Kidney capillary endothelial cell (primary cell): ENCODE results near the gene RIMKLB.
A peak's percentile ranks its signal among the peaks of the same experiment; 100 is the strongest.
"Not testable (repeated sequence)": the region's sequence is repeated elsewhere in the genome, so short reads cannot be mapped to it uniquely, and the experiment has no call there.

Source experiments
- DNase-seq: peaks from one replicate; pipeline ENCODE4 v3.0.0-alpha.2; 2018; ENCODE audit warnings: low spot score

Gene RIMKLB

GRCh38 chr12:8779862-8780261, 82.1 kb downstream of the RIMKLB start:
- DNase-seq = no peak

- DNase-seq = peak; percentile 16
These were observed 82.6 kb downstream of the RIMKLB start for GRCh38 chr12:8780389-8780788.

GRCh38 chr12:8781381-8782127, 83.8 kb downstream of the RIMKLB start:
- DNase-seq = no peak

GRCh38 chr12:8784290-8784888, 86.6 kb downstream of the RIMKLB start:
- DNase-seq = no peak

GRCh38 chr12:8785499-8785898, 87.7 kb downstream of the RIMKLB start:
- no peak for DNase-seq

- DNase-seq = not testable (repeated sequence)
These were observed 89.4 kb downstream of the RIMKLB start for GRCh38 chr12:8787206-8787605.

- not testable (repeated sequence) for DNase-seq
These were observed 90.9 kb downstream of the RIMKLB start for GRCh38 chr12:8788706-8789105.

GRCh38 chr12:8789341-8790013, 91.7 kb downstream of the RIMKLB start:
- not testable (repeated sequence) for DNase-seq

GRCh38 chr12:8793226-8793625, 95.4 kb downstream of the RIMKLB start:
- DNase-seq = not testable (repeated sequence)

GRCh38 chr12:8794611-8795010, 96.8 kb downstream of the RIMKLB start:
- not testable (repeated sequence) for DNase-seq

- no peak for DNase-seq
These were observed 99.2 kb downstream of the RIMKLB start for GRCh38 chr12:8796831-8797626.

- not testable (repeated sequence) for DNase-seq
These were observed 103.4 kb downstream of the RIMKLB start for GRCh38 chr12:8801213-8801612.

- DNase-seq = not testable (repeated sequence)
These were observed 107.0 kb downstream of the RIMKLB start for GRCh38 chr12:8804833-8805232.

- DNase-seq = not testable (repeated sequence)
These were observed 107.7 kb downstream of the RIMKLB start for GRCh38 chr12:8805487-8805886.

GRCh38 chr12:8807084-8807483, 109.3 kb downstream of the RIMKLB start:
- not testable (repeated sequence) for DNase-seq

- not testable (repeated sequence) for DNase-seq
These were observed 112.3 kb downstream of the RIMKLB start for GRCh38 chr12:8810112-8810511.

- DNase-seq = no peak
These were observed 116.0 kb downstream of the RIMKLB start for GRCh38 chr12:8813572-8814357.

GRCh38 chr12:8816448-8817050, 118.8 kb downstream of the RIMKLB start:
- no peak for DNase-seq

GRCh38 chr12:8817856-8818255, 120.1 kb downstream of the RIMKLB start:
- no peak for DNase-seq

GRCh38 chr12:8818526-8818925, 120.7 kb downstream of the RIMKLB start:
- DNase-seq = no peak

GRCh38 chr12:8819666-8819980, 121.8 kb downstream of the RIMKLB start:
- DNase-seq = no peak
